HG03558 (cell line): ENCODE data around the gene RMI2.

Experiments used
- ATAC-seq: cut with Tn5 transposase; IDR thresholded peaks from one replicate; pipeline ENCODE4 v1.9.1; 2021; ENCODE audit warnings: moderate number of reproducible peaks; ENCODE audit not compliant: unreplicated experiment; ENCODE audit errors: extremely low read depth

The RMI2 gene

DNA sequence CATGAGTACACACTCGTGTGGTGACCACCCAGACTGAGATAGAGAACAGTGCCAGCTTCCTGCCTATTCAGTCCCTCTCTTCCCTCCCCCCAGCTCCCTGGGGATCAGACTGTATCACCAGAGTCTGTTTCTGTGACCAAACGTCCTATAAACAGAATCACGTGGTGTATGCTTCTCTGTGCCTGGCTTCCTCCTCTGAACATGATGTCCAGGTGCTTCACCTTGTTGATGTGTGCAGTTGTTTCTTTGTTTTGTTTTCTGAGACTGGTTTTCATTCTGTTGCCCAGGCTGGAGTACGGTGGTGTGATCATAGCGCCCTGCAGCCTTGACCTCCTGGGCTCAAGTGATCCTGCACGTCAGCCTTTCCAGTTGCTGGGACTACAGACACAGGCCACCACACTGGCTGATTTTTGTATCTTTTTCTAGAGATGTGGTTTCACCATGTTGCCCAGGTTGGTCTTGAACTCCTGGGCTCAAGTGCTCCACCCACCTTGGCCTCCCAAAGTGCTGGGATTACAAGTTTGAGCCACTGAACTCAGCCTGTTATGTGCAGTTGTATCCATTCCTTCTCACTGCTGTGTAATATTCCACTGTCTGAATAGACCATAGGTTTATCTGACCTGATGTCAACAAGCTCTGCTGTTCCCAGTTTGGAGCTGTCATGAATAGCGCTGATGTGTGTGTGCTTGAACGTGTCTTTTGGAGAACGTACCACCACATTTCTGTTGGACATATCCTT lies 35.2 kb upstream of the RMI2 start:
- ATAC-seq, result no peak

DNA sequence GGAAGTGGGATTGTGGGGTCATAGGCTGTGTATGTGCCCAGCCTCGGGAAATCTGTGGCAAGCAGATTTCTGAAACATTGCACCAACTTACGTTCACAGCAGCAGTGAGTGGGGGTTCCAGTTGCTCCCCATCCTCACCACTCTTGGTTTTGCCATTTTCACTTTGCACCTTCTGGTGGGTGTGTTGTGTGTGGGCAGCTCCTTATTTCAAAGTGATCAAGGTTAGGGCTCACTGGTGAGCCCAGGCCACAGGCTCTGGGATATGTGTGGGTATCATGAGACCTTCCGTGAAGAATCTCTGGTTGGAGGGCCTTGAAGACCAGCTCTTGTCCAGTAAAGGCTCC lies 34.7 kb upstream of the RMI2 start:
- ATAC-seq, result no peak

DNA sequence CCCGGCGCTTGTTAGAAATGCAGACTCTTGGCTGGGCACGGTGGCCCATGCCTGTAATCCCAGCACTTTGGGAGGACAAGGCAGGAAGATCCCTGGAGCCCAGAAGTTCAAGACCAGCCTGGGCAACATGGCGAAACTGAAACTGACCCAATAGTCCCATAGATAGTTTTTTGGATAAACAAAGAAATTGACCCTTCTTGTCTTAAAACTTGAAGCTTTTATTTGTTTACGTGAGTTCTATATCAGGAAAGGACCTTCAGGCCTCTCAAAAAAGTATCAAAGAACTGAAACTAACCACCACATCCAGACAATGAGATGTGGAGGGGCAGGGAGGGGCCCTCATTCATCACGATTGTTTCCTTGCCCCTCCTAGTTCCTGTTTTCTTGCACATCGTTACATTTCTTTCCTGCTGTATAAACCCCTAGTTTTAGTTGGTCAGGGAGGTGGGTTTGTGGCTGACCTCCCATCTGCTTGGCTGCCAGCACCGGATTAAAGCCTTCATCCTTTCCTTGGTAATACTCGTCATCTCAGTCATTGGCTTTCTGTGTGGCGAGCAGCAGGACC lies 34.2 kb upstream of the RMI2 start:
- no peak for ATAC-seq

- no peak for ATAC-seq
Measured at GRCh38 chr16:11312718-11313492, 32.4 kb upstream of the RMI2 start.

- no peak for ATAC-seq
Measured at GRCh38 chr16:11313493-11314308, 31.6 kb upstream of the RMI2 start.

DNA sequence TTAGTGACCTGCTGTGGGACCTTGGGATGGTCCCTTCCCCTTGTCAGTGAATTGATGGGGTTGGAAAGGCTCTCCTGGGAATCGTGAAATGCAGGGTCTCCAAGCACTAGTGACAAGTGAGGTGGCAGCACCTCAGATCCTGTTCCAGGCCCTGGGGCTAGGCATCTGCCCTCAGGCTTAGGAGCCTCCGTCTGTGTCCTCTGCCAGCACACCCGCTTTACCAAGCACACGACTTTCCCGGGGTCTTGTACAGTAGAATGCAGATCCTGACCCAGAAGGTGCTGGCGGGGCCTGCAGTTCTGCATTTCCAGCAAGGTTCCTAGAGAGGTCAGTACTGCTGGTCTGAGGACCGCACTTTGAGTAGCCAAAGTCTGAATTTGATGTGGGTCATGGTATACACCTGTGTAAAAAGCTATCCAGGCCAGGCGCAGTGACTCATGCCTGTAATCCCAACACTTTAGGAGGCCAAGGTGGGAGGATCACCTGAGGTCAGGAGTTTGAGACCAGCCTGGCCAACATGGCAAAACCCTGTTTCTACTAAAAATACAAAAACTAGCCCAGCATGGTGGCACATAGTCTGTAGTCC lies 30.9 kb upstream of the RMI2 start:
- no peak for ATAC-seq

GRCh38 chr16:11315510-11315909 lies 29.7 kb upstream of the RMI2 start:
- ATAC-seq, result no peak

- no peak for ATAC-seq
Measured at GRCh38 chr16:11316331-11317015, 28.8 kb upstream of the RMI2 start.

DNA sequence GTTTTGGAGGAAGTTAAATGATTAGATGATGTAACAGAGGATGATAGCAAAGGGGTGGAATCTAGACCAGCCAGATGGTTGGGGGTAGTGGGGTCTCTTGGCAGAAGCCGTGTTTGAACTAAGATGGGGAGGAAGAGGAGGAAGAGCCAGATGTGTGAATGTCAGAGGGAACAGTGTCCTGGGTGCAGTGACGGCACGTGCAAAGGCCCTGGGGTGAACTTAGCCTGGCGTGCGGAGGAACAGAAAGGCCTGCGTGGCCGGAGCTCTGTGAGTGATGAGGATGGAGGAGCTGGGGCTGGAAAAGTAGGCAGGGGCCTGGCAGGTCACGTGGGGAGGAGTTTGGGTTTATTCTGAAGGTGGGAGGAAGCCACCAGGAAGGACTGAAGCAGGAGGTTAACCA lies 26.4 kb upstream of the RMI2 start:
- no peak for ATAC-seq

DNA sequence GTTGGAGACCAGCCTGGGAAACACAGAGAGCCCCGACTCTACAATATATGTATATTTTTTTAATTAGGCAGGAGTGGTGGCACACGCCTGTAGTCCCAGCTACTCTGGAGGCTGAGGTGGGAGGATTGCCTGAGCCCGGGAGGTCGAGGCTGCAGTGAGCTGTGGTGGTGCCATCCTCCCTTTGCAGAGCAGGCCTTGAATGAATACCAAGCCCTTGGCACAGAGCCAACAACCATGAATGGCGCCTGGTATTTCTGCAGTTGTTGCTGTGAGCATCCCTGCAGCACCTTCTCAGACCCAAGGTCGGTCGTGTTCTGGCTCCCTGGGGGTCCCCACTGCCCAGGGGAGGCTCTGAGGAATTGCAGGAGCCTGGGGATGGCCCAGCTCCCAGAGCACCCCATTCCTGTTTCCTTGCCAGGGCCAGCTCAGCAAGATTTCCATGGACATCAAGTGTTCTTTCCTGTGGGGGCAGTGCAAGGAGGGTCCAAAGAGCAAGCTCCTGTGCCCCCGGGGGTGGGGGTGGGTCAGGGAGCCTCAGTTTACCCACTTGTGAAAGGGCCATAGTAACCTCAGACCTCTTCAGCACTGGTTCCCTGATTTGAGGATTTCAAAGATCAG lies 25.6 kb upstream of the RMI2 start:
- ATAC-seq, result no peak

DNA sequence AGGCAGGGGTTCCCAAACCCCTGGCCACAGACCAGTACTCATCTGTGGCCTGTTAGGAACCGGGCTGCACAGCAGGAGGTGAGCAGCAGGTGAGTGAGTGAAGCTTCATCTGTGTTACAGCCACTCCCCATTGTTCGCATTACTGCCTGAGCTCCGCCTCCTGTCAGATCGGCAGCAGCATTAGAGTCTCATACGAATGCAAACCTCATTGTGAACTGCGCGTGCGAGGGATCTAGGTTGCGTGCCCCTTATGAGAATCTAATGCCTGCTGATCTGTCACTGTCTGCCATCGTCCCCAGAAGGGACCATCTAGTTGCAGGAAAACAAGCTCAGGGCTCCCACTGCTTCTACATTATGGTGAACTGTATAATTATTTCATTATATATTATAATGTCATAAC lies 25.1 kb upstream of the RMI2 start:
- no peak for ATAC-seq

DNA sequence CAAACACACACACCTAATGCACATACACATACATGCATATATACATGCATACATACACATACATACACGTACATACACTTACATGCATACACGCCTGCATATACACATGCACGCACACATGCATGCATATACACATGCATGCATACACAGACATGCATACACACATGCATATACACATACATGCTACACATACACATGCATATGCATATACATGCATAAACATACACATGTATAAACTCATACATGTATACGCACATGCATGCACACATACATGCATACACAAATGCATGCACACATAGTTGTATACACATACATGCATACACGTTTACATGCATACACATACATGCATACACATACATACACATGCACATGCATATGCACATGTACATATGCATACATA lies 23.6 kb upstream of the RMI2 start:
- no peak for ATAC-seq

GRCh38 chr16:11322823-11323222 lies 22.4 kb upstream of the RMI2 start:
- no peak for ATAC-seq

DNA sequence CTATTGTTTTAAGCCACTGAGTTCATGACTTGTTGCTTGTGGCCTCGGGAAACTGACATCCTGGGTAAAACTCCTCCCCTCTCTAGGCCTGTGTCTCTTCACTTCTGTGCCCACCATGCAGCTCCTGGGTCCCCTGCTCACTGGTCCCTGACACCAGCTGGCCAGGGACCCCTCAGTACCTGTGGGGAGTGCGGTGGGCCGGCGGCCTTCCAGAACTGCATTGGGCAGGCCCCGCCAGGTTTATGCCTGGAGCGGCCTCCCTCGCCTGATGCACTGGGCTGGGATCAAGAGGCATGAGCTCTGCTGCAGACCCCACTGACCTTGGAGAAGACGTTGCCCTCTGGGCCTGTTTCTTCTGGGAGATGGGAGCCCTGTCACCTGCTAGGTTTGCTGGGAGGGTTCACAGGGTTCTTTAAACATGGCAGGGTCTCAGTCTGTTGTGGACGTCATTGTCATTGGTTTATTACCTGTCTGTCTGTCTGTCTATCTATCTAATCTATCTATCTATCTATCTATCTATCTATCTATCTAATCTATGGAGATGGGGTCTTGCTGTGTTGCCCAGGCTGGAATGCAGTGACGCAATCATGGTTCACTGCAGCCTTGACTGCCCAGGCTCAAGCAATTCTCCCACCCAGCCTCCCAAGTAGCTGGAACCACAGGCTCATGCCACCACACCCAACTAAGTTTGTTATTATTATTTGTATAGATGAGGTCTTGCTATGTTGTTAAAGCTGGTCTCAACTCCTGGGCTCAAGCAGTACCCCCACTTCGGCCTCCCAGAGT lies 21.5 kb upstream of the RMI2 start:
- ATAC-seq, result no peak

GRCh38 chr16:11325404-11326083 lies 19.7 kb upstream of the RMI2 start:
- ATAC-seq, result no peak

DNA sequence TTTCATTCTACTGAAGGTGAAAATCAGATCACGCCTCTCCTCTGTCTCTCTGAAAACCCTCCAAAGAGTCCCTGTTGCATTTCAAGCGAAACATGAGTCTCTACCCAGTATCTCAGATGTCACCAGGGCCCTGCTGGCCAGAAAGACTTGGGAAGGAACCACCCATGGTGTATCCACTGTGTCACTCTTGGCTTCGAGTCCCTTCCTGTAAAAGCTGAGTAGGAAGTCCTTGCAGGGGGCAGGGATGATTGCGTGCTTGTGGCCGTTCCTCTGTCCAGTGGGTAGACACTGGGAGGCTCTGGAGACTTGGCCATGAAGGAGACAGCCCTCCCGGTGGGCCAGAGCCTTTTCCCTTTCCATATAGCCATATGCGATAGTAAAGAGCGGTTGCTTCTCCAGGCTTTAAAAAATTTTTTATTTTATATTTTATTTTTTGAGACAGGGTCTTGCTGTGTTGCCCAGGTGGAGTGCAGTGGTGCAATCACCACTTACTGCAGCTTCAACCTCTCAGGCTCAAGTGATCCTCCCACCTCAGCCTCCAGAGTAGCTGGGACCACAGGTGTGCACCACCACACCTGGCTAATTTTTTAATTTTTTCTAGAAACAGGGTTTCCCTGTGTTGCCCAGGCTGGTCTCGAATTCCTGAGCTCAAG lies 19.0 kb upstream of the RMI2 start:
- no peak for ATAC-seq

- ATAC-seq, result no peak
Measured at GRCh38 chr16:11326737-11327276, 18.5 kb upstream of the RMI2 start.
